ENCODE measurements around the gene ICE2. TPM values are rescaled to one million over a fixed set of nuclear protein-coding genes. Genes with fewer than 3 reads are reported as not detected.
"Not testable (repeated sequence)": the region's sequence is repeated elsewhere in the genome, so short reads cannot be mapped to it uniquely, and the experiment has no call there.

The ICE2 gene
- total and polyA plus RNA-seq, 2 donors = 30.1 to 37.4 TPM

DNA sequence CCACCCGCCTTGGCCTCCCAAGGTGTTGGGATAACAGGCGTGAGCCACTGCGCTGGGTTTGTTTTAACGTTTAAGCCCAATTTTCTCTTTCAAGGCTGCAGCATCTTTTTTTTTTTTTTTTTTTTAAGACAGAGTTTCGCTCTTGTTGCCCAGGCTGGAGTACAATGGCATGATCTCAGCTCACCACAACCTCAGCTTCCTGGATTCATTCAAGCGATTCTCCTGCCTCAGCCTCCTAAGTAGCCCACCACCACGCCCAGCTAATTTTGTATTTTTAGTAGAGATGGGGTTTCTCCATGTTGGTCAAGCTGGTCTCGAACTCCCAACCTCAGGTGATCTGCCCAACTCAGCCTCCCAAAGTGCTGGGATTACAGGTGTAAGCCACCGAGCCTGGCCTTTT is 68.6 kb downstream of the ICE2 start:
- H3K9me3 ChIP-seq (ENCODE audit: control insufficient read depth in 2 of 2, insufficient read depth in 1 of 2, low read length in 1 of 2); H3K4me1 ChIP-seq (ENCODE audit: control insufficient read depth in 2 of 2, insufficient read depth in 2 of 2, low read length in 2 of 2); H3K27me3 ChIP-seq (ENCODE audit: control insufficient read depth in 2 of 2, insufficient read depth in 1 of 2, low read length in 1 of 2); H3K36me3 ChIP-seq (ENCODE audit: control insufficient read depth in 2 of 2, insufficient read depth in 2 of 2, low read length in 1 of 2); H3K4me3 ChIP-seq (ENCODE audit: low read length in 2 of 2); H3K27ac ChIP-seq (ENCODE audit: low read depth in 1 of 2, low read length in 1 of 2); DNase-seq (ENCODE audit: low read depth in 6 of 9, low spot score in 9 of 9): not testable (repeated sequence)
- WGBS = 95% methylated on average over 9 of the region's 9 CpGs

DNA sequence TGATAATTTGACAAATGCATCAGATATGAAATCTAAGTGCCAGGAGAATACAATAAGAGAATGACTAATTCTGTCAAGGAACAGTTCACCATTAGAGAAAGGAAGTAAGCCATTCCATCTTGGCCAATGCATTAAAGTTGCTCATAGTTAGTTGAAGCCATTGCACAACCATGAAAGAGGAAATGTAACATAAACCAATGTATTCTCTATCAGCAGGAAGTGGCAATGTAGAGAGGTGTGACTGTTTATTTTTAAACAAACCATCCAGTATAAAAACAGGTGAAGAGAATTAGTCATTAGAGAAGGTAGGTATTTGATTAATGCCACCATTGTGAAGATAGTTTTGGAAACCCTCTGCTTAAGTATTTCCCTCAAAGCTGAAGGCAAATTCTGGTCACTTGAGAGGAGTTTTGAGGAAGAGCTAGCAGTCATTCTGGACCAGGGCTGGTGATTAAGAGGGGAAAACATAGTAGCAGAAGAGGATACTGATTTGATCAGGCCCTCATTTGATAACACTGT is 70.4 kb downstream of the ICE2 start:
- Histone ChIP-seq H3K4me3 (ENCODE audit: low read length in 2 of 2) (no peak overlapping the region), H3K9me3 (ENCODE audit: control insufficient read depth in 2 of 2, insufficient read depth in 1 of 2, low read length in 1 of 2) (no peaks in the 10 kb centered on the region), H3K4me1 (ENCODE audit: control insufficient read depth in 2 of 2, insufficient read depth in 2 of 2, low read length in 2 of 2) (peaks cover 0 to 5% of the 10 kb centered on the region in 2 donors), H3K27ac (ENCODE audit: low read depth in 1 of 2, low read length in 1 of 2) (no peak overlapping the region), H3K36me3 (ENCODE audit: control insufficient read depth in 2 of 2, insufficient read depth in 2 of 2, low read length in 1 of 2) (no peaks in the 10 kb centered on the region), H3K27me3 (ENCODE audit: control insufficient read depth in 2 of 2, insufficient read depth in 1 of 2, low read length in 1 of 2) (no peaks in the 10 kb centered on the region)
- peak in 1 of 9 donors; percentile 43 for DNase-seq (ENCODE audit: low read depth in 6 of 9, low spot score in 9 of 9)

DNA sequence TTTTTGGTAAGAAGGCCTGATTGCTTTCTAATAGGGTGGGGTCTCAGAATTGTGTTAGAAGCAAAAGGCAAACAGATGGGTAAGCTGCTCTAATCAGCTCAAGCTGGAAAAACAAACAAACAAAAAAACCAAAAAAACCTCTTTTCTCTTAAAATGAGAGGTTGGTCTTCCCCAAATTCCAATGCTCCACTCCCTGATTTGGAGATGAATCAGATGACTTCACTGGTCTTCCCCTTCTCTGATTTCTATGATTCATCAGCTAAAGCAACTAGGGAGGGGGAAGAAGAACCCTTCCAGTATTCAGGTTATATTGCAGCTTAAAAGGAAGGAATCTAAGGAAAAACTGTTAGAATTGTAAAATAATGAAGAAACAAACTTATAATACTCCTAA is 71.5 kb downstream of the ICE2 start:
- H3K4me1 ChIP-seq (ENCODE audit: control insufficient read depth in 2 of 2, insufficient read depth in 2 of 2, low read length in 2 of 2) = peaks cover 0 to 5% of the 10 kb centered on the region in 2 donors
- no peaks in the 10 kb centered on the region for H3K9me3 ChIP-seq (ENCODE audit: control insufficient read depth in 2 of 2, insufficient read depth in 1 of 2, low read length in 1 of 2)
- H3K36me3 ChIP-seq (ENCODE audit: control insufficient read depth in 2 of 2, insufficient read depth in 2 of 2, low read length in 1 of 2) = no peaks in the 10 kb centered on the region
- no peak overlapping the region for H3K4me3 ChIP-seq (ENCODE audit: low read length in 2 of 2)
- H3K27ac ChIP-seq (ENCODE audit: low read depth in 1 of 2, low read length in 1 of 2) = peak overlapping the region in 1 of 2 donors; percentile 69
- DNase-seq (ENCODE audit: low read depth in 6 of 9, low spot score in 9 of 9) = no peak
- no peaks in the 10 kb centered on the region for H3K27me3 ChIP-seq (ENCODE audit: control insufficient read depth in 2 of 2, insufficient read depth in 1 of 2, low read length in 1 of 2)

DNA sequence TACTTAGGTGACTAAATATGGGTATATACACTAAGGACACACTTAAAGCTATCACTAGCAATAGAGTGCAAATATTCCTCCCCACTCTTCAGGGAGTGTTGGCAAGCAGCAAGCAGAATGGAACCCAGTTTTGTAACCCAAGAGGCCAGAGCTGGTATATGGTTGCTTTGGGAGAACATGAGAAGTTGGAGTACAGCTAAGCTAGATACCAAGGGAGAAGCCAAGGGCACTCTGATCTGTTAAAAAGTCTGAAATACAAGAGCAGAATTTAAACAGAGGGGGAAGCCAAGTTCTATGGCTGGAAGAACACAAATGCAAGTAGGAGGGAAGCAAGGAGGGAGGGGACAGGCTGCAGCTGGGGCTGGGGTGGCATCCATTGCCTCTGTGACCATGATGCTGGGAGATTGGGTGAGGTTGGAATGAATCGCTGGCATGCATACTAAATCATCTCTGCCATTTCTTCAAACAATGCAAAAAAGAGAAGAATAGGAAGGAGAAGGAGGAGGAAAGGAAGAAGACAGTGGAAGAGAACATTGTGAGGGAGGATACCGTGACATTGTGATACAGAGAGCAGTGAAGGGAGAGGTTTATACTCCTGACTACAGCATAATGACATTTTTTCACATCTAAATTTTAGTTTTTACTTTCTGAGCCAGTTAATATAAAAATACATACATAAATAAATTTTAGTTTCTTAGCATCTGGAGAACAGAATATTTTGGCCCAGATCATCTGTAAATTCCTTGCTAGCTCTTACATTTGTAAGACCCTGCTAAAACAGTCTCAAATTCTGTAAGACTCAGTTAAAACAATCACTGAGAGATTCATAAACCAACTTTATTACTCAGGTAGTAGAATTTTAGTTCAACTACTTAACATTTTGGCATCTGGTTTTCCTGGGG is 72.2 kb downstream of the ICE2 start:
- no peaks in the 10 kb centered on the region for H3K27me3 ChIP-seq (ENCODE audit: control insufficient read depth in 2 of 2, insufficient read depth in 1 of 2, low read length in 1 of 2)
- no peak for DNase-seq (ENCODE audit: low read depth in 6 of 9, low spot score in 9 of 9)
- H3K4me1 ChIP-seq (ENCODE audit: control insufficient read depth in 2 of 2, insufficient read depth in 2 of 2, low read length in 2 of 2) = peaks cover 0 to 5% of the 10 kb centered on the region in 2 donors
- 98% methylated on average over 2 of the region's 2 CpGs for WGBS
- peak overlapping the region; percentile 59 to 69 for H3K27ac ChIP-seq (ENCODE audit: low read depth in 1 of 2, low read length in 1 of 2)
- H3K9me3 ChIP-seq (ENCODE audit: control insufficient read depth in 2 of 2, insufficient read depth in 1 of 2, low read length in 1 of 2) = no peaks in the 10 kb centered on the region
- no peak overlapping the region for H3K4me3 ChIP-seq (ENCODE audit: low read length in 2 of 2)
- no peaks in the 10 kb centered on the region for H3K36me3 ChIP-seq (ENCODE audit: control insufficient read depth in 2 of 2, insufficient read depth in 2 of 2, low read length in 1 of 2)

DNA sequence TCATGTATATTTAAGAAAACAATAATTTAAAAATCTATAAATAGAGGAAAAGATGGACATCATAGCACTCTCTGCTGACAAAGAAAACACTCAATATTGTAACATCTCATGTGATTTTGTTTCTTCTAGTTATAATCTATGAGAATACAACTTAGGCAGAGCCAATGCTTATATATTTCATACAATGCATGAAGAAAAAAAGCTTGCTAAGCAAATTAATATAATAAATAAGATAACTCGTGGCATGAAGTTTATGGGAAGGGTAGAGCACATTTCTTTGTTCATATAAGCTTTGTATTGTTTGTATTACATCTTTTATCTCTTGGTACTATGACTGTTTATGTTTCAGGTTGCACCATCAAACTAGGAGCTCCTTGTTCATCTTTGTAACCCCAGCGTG is 73.5 kb downstream of the ICE2 start:
- WGBS = 77% methylated on average over 2 of the region's 2 CpGs
- Histone ChIP-seq H3K9me3 (ENCODE audit: control insufficient read depth in 2 of 2, insufficient read depth in 1 of 2, low read length in 1 of 2) (no peaks in the 10 kb centered on the region), H3K36me3 (ENCODE audit: control insufficient read depth in 2 of 2, insufficient read depth in 2 of 2, low read length in 1 of 2) (no peaks in the 10 kb centered on the region), H3K4me1 (ENCODE audit: control insufficient read depth in 2 of 2, insufficient read depth in 2 of 2, low read length in 2 of 2) (peaks cover 0 to 5% of the 10 kb centered on the region in 2 donors), H3K4me3 (ENCODE audit: low read length in 2 of 2) (no peak overlapping the region), H3K27me3 (ENCODE audit: control insufficient read depth in 2 of 2, insufficient read depth in 1 of 2, low read length in 1 of 2) (no peaks in the 10 kb centered on the region), H3K27ac (ENCODE audit: low read depth in 1 of 2, low read length in 1 of 2) (no peak overlapping the region)
- no peak for DNase-seq (ENCODE audit: low read depth in 6 of 9, low spot score in 9 of 9)

DNA sequence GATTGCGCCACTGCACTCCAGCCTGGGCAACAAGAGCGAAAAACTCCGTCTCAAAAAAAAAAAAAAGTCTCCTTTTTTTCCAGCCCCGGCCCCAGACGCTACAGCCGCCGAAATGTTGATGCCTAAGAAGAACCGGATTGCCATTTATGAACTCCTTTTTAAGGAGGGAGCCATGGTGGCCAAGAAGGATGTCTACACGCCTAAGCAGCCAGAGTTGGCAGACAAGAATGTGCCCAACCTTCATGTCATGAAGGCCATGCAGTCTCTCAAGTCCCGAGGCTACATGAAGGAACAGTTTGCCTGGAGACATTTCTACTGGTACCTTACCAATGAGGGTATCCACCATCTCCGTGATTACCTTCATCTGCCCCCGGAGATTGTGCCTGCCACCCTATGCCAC is 74.6 kb downstream of the ICE2 start:
- not testable (repeated sequence) for H3K36me3 ChIP-seq (ENCODE audit: control insufficient read depth in 2 of 2, insufficient read depth in 2 of 2, low read length in 1 of 2); DNase-seq (ENCODE audit: low read depth in 6 of 9, low spot score in 9 of 9); H3K4me3 ChIP-seq (ENCODE audit: low read length in 2 of 2); H3K9me3 ChIP-seq (ENCODE audit: control insufficient read depth in 2 of 2, insufficient read depth in 1 of 2, low read length in 1 of 2); H3K4me1 ChIP-seq (ENCODE audit: control insufficient read depth in 2 of 2, insufficient read depth in 2 of 2, low read length in 2 of 2); H3K27me3 ChIP-seq (ENCODE audit: control insufficient read depth in 2 of 2, insufficient read depth in 1 of 2, low read length in 1 of 2); H3K27ac ChIP-seq (ENCODE audit: low read depth in 1 of 2, low read length in 1 of 2)
- WGBS = 97% methylated on average over 12 of the region's 12 CpGs

DNA sequence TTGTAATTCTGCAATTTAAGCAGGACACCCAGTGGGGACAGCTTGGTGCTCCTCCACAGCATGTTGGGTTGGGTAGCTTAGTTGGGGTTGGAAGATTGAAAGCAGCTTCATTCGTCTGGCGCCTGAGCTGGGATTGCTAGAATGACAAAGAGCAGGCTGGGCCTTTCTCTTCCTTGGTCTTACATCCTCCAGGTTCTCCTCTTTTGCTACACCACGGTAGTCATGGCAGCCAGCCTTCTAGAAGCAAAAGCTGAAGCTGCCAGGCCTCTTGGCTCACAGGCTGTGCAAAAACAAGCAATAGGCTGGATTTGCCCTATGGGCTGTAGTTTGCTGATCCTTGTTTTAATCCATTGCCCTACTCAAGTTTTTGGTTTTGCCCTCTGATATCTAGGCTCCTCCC is 78.0 kb downstream of the ICE2 start:
- H3K27ac ChIP-seq (ENCODE audit: low read depth in 1 of 2, low read length in 1 of 2) = no peak overlapping the region
- no peaks in the 10 kb centered on the region for H3K36me3 ChIP-seq (ENCODE audit: control insufficient read depth in 2 of 2, insufficient read depth in 2 of 2, low read length in 1 of 2)
- no peak overlapping the region for H3K4me3 ChIP-seq (ENCODE audit: low read length in 2 of 2)
- H3K4me1 ChIP-seq (ENCODE audit: control insufficient read depth in 2 of 2, insufficient read depth in 2 of 2, low read length in 2 of 2) = peaks cover 0 to 11% of the 10 kb centered on the region in 2 donors
- peaks cover 0 to 3% of the 10 kb centered on the region in 2 donors for H3K9me3 ChIP-seq (ENCODE audit: control insufficient read depth in 2 of 2, insufficient read depth in 1 of 2, low read length in 1 of 2)
- H3K27me3 ChIP-seq (ENCODE audit: control insufficient read depth in 2 of 2, insufficient read depth in 1 of 2, low read length in 1 of 2) = peaks cover 6 to 19% of the 10 kb centered on the region in 2 donors
- no peak for DNase-seq (ENCODE audit: low read depth in 6 of 9, low spot score in 9 of 9)
- WGBS = 33% methylated on average over 3 of the region's 3 CpGs

DNA sequence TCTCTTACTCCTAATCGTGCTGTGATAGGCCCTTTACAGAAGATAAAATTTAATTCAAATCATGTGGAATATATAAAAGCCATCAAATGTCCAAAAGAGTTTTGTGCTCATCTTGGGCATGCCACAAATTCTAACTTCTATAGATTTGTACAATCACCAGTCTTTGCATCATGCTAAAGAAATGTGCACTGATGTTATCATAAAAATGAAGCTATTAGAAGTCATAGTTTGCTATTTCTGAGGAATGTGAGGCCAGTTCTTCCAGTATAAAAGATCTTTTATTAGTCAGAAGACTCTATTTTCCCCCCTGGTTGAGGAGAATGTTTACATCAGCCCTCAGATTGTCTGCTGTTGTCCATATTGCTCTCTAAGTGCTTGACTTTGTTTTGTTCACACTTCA is 79.0 kb downstream of the ICE2 start:
- Histone ChIP-seq H3K9me3 (ENCODE audit: control insufficient read depth in 2 of 2, insufficient read depth in 1 of 2, low read length in 1 of 2) (peaks cover 0 to 3% of the 10 kb centered on the region in 2 donors), H3K27ac (ENCODE audit: low read depth in 1 of 2, low read length in 1 of 2) (no peak overlapping the region), H3K4me3 (ENCODE audit: low read length in 2 of 2) (no peak overlapping the region), H3K4me1 (ENCODE audit: control insufficient read depth in 2 of 2, insufficient read depth in 2 of 2, low read length in 2 of 2) (peaks cover 0 to 11% of the 10 kb centered on the region in 2 donors), H3K27me3 (ENCODE audit: control insufficient read depth in 2 of 2, insufficient read depth in 1 of 2, low read length in 1 of 2) (peaks cover 6 to 19% of the 10 kb centered on the region in 2 donors), H3K36me3 (ENCODE audit: control insufficient read depth in 2 of 2, insufficient read depth in 2 of 2, low read length in 1 of 2) (no peaks in the 10 kb centered on the region)
- DNase-seq (ENCODE audit: low read depth in 6 of 9, low spot score in 9 of 9) = no peak
- WGBS = 100% methylated on average over 1 of the region's 1 CpG

DNA sequence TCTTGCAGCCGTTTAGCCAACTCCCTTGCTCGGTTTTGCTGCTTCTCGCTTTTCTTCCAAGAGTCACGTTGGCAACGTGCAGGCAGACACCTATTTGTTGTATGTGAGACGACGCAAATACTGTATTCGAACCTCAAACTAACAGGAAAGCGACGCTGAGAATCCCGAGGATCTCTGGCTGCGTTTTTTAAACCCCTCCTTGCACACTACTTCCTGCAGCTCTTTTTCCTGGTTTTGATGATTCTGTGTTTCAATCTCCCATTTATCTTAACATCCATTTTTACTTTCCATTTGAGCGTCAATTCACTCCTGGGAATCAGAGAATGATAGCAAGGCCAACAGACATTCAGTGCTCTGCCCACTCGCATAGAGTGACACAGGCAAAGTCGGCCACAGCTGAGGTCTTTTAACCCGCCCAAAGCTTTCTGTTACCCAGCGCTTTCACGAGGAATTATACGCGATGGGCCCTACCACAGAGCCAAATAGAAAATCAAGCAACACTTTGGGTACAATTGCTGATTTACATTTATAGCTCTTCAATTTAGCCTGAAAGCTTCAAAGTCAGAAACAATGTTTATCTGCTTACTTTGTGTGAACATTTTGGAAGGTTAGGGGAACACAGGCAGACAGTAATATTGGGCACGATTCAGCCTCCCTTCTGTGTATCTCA is 79.6 kb downstream of the ICE2 start:
- no peak for DNase-seq (ENCODE audit: low read depth in 6 of 9, low spot score in 9 of 9)
- no peaks in the 10 kb centered on the region for H3K36me3 ChIP-seq (ENCODE audit: control insufficient read depth in 2 of 2, insufficient read depth in 2 of 2, low read length in 1 of 2)
- H3K9me3 ChIP-seq (ENCODE audit: control insufficient read depth in 2 of 2, insufficient read depth in 1 of 2, low read length in 1 of 2) = peaks cover 0 to 3% of the 10 kb centered on the region in 2 donors
- peak overlapping the region in 1 of 2 donors; percentile 53 for H3K4me3 ChIP-seq (ENCODE audit: low read length in 2 of 2)
- H3K4me1 ChIP-seq (ENCODE audit: control insufficient read depth in 2 of 2, insufficient read depth in 2 of 2, low read length in 2 of 2) = peaks cover 0 to 14% of the 10 kb centered on the region in 2 donors
- peak overlapping the region; percentile 4 to 32 for H3K27ac ChIP-seq (ENCODE audit: low read depth in 1 of 2, low read length in 1 of 2)
- WGBS = 75% methylated on average over 21 of the region's 21 CpGs
- H3K27me3 ChIP-seq (ENCODE audit: control insufficient read depth in 2 of 2, insufficient read depth in 1 of 2, low read length in 1 of 2) = peaks cover 6 to 19% of the 10 kb centered on the region in 2 donors
